ENCODE data around the gene YWHAH.
A peak's percentile ranks its signal among the peaks of the same experiment; 100 is the strongest.

YWHAH gene

GRCh38 chr22:31943978-31944699 lies at the start of gene YWHAH:
Gene YWHAH (plus strand): TSS chr22:31944535. CDS start chr22:31944734, 199 bp downstream.
- DNase-seq (ENCODE audit: low read depth in 2 of 2) = peak; percentile 90 to 91

- no peak for DNase-seq (ENCODE audit: low read depth in 2 of 2)
Measured at GRCh38 chr22:31895411-31896123, 48.8 kb upstream of the YWHAH start.

GRCh38 chr22:31896472-31896871 lies 47.9 kb upstream of the YWHAH start:
- no peak for DNase-seq (ENCODE audit: low read depth in 2 of 2)

- no peak for DNase-seq (ENCODE audit: low read depth in 2 of 2)
Measured at GRCh38 chr22:31897842-31898805, 46.2 kb upstream of the YWHAH start.

GRCh38 chr22:31898926-31899325 lies 45.4 kb upstream of the YWHAH start:
- no peak for DNase-seq (ENCODE audit: low read depth in 2 of 2)

GRCh38 chr22:31899669-31900068 lies 44.7 kb upstream of the YWHAH start:
- no peak for DNase-seq (ENCODE audit: low read depth in 2 of 2)

GRCh38 chr22:31901388-31902137 lies 42.8 kb upstream of the YWHAH start:
- DNase-seq (ENCODE audit: low read depth in 2 of 2) = no peak

GRCh38 chr22:31904651-31905050 lies 39.7 kb upstream of the YWHAH start:
- DNase-seq (ENCODE audit: low read depth in 2 of 2) = no peak

GRCh38 chr22:31905356-31905755 lies 39.0 kb upstream of the YWHAH start:
- DNase-seq (ENCODE audit: low read depth in 2 of 2) = no peak

- no peak for DNase-seq (ENCODE audit: low read depth in 2 of 2)
Measured at GRCh38 chr22:31906086-31906485, 38.2 kb upstream of the YWHAH start.

- no peak for DNase-seq (ENCODE audit: low read depth in 2 of 2)
Measured at GRCh38 chr22:31906569-31906968, 37.8 kb upstream of the YWHAH start.

GRCh38 chr22:31909977-31910376 lies 34.4 kb upstream of the YWHAH start:
- DNase-seq (ENCODE audit: low read depth in 2 of 2) = no peak

- no peak for DNase-seq (ENCODE audit: low read depth in 2 of 2)
Measured at GRCh38 chr22:31911565-31912406, 32.5 kb upstream of the YWHAH start.

- DNase-seq (ENCODE audit: low read depth in 2 of 2) = no peak
Measured at GRCh38 chr22:31912407-31912743, 32.0 kb upstream of the YWHAH start.

- DNase-seq (ENCODE audit: low read depth in 2 of 2) = no peak
Measured at GRCh38 chr22:31915586-31915985, 28.7 kb upstream of the YWHAH start.

- peak in 1 of 2 donors; percentile 16 for DNase-seq (ENCODE audit: low read depth in 2 of 2)
Measured at GRCh38 chr22:31917227-31917921, 27.0 kb upstream of the YWHAH start.

GRCh38 chr22:31919730-31920129 lies 24.6 kb upstream of the YWHAH start:
- DNase-seq (ENCODE audit: low read depth in 2 of 2) = no peak

- DNase-seq (ENCODE audit: low read depth in 2 of 2) = no peak
Measured at GRCh38 chr22:31920306-31920705, 24.0 kb upstream of the YWHAH start.

GRCh38 chr22:31921106-31921505 lies 23.2 kb upstream of the YWHAH start:
- no peak for DNase-seq (ENCODE audit: low read depth in 2 of 2)

- DNase-seq (ENCODE audit: low read depth in 2 of 2) = no peak
Measured at GRCh38 chr22:31922534-31922933, 21.8 kb upstream of the YWHAH start.

Measured in stimulated activated CD4-positive, alpha-beta T cell treated with anti-CD3 and anti-CD28 coated beads, Interleukin-4, amount 100 ng/mL, for 48 hours (primary cell).